Stimulated activated CD4-positive, alpha-beta T cell treated with anti-CD3 and anti-CD28 coated beads, TNF-alpha, amount 100 ng/mL, for 1 hour (primary cell): ENCODE measurements around the gene CELSR1.
"Not testable (repeated sequence)": the region's sequence is repeated elsewhere in the genome, so short reads cannot be mapped to it uniquely, and the experiment has no call there.

ENCODE experiments used
- DNase-seq, 3 donors: peaks; one replicate each; pipeline ENCODE4 v3.0.0-alpha.2; 2020; ENCODE audit warnings: low read depth in 3 of 3, low spot score in 1 of 3

The CELSR1 gene

DNA sequence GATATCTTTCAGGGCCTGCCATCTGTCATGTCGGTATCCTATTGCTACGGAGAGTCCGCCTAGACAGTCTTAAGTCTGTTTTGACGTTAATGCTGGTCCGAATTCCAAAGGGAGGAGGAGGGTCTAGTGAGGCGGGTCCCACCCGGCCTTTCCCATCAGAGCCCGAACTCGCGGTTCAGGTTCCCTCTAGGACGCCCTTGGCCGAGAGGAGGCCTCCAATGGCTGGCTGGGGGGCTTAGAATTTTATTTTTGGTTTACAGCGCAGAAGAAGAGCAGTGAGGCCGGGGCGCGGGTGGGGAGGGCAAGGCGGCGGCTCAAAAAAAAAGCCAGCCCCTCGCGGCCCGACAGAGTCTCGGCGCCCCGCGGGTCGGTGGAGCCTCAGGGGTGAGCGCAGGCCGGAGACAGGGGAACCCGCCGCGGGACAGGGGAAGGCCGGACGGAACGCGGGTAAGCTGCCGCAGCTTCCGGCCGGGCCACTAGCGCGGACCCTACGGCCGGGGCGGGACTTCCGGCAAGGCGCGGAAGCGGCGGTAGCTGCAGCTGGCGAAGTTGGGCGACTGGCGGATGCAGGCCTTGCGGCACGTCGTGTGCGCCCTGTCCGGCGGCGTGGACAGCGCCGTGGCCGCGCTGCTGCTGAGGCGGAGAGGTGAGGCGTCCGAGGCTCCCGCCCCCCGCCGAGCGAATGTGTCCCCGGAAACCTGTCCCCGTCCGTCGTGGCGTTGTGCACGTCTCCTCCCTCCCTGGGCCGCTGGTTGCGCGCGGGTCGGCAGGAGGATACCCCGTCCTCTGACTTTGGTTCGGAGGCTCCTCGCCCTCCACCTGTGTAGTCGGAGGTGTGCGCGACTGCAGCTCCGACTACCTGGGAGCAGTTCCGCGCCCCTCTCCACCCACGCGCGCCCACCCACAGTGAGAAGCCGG, 202.0 kb downstream of the CELSR1 start, which contains the start of gene TRMU:
Gene TRMU (plus strand): TSS at position 514 of the 918 bp plus-strand sequence. CDS start 51 bp downstream, at position 565.
- peak in 2 of 3 donors; percentile 47 to 64 for DNase-seq

DNA sequence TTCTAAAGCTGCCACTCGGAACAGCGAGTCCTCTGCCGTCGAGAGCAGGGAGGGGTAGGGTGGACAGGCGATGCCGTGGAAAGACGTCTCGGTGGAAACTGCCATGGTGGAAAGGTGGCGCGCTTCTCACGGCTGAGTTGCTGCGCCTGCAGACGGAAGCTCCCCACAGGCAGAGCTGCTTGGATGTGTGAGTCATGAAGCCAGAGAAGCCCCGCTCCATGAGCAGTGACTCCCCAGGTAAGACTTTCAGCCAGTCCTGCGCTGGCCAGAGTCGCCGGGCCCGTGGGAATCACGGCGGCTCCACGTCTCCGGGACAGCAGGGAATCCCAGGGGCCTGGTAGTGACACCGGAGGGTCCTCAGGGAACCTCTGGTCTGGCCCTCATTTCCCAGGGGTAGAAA, 205.9 kb downstream of the CELSR1 start:
- DNase-seq: no peak

- DNase-seq: no peak
Observed at GRCh38 chr22:46330426-46330825, 207.0 kb downstream of the CELSR1 start.

- no peak for DNase-seq
Observed at GRCh38 chr22:46329616-46330015, 207.8 kb downstream of the CELSR1 start.

DNA sequence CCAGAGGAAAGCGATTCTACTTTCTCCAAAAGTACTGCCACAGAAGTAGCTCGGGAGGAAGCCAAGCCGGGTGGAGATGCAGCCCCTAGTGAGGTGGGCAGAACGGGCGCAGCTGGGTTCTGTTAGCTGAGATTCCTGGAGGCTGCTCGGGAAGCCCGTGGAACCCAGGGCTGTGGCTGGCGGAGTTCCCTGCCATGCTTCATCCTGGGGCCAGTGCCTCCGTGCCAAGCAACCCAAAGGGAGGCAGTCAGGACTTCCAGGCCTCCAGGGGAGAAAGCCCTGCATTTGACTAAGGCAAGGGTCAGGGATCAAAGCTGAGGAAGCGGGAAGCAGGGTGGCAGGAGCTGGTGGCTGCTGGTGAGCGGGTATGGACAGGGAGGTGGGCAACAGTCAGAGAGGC, 208.6 kb downstream of the CELSR1 start:
- no peak for DNase-seq

GRCh38 chr22:46327691-46328465, 209.5 kb downstream of the CELSR1 start:
- DNase-seq: no peak

- no peak for DNase-seq
Observed at GRCh38 chr22:46326066-46326680, 211.2 kb downstream of the CELSR1 start.

DNA sequence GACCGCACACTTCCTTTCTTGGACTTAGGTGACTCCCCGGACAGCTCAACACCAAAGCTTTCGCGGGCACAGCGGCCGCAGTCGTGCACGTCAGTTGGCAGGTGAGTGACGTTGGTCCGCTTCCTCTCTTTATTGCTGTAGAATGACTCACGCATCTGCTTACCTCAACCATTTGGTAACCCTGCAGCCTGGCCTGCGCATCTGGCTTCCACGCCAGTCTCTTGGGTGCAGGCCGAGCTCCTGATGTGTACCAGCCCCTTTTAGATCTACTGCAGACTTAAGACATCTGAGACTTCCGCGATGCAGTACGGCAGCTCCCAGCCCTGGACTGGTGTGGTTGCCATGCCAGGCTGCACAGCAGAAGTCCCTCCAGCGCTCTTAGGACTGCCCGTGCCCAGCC, 214.3 kb downstream of the CELSR1 start:
- DNase-seq: no peak

GRCh38 chr22:46322711-46323110, 214.7 kb downstream of the CELSR1 start:
- DNase-seq: no peak

- no peak for DNase-seq
Observed at GRCh38 chr22:46320716-46321386, 216.6 kb downstream of the CELSR1 start.

DNA sequence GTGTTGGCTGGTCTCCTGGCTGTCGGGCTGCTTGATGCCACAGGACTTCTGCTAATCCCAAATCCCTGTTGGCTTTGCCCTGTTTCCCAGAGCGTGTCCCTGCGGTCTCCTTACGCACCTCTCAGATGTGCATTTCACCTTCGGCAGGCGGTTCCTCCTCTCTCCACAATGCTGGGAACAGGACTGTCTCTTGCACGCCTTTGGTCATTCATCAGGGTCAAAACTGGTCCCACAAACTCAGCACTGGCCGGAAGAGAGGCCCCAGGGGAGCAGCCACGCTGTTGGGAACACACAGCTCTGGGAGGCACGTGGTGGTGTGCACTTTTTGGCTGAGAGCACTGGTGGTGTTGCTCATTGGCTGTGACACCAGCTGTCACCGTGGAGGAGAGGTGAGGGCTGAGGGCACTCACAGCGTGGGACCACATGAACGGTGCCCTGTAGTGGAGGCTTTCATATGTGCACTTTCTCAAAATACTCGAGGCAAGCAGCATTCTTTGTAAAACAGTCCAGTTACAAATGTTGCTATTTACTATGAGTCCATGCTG, 217.2 kb downstream of the CELSR1 start:
- no peak for DNase-seq

- no peak for DNase-seq
Observed at GRCh38 chr22:46319319-46319718, 218.1 kb downstream of the CELSR1 start.

DNA sequence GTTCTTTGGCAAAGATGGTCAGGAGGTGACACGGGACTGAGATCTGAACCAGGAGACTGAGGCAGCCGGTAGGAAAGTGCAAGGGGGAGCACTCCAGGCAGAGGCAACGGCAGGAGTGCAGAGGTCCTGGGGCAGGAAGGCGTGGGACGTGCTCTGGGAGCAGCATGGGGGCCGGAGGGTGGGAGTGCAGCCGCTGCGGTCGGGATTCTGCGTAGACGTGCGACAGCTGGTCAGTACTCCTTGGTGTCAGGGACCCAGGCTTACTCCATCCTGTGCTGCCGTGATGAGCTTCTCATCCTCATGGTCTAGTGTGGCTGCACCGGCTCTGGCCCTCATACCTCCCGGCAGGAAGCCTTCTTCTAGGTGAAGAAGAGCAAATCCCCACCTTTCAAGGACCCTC, 218.8 kb downstream of the CELSR1 start:
- no peak for DNase-seq

GRCh38 chr22:46317646-46318045, 219.8 kb downstream of the CELSR1 start:
- no peak for DNase-seq

GRCh38 chr22:46315976-46316375, 221.4 kb downstream of the CELSR1 start:
- DNase-seq: no peak

DNA sequence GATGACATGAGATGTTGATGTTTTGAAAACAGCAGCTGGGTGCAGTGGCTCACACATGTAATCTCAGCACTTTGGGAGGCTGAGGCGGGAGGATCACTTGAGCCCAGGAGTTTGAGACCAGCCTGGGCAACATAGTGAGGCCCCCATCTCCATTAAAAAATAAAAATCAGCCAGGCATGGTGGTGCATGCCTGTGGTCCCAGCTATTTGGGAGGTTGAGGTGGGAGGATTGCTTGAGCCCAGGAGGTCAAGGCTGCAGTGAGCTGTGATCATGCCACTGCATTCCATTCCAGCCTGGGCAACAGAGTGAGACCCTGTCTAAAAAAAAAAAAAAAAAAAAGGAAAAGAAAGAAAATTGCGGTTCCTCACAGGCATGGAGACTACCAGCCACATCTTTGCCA, 224.6 kb downstream of the CELSR1 start:
- DNase-seq: not testable (repeated sequence)

GRCh38 chr22:46312056-46312455, 225.4 kb downstream of the CELSR1 start:
- DNase-seq: no peak
